Left lung (tissue), 10 donors: ENCODE data around the gene MACROD2. TPM values are rescaled to one million over a fixed set of nuclear protein-coding genes. Genes with fewer than 3 reads are reported as not detected.
A peak's percentile ranks its signal among the peaks of the same experiment; 100 is the strongest.

Experiments used
- ATAC-seq: fragments of 200-7000 bp; cut with Tn5 transposase; one replicate; pipeline ENCODE4 v1.9.1; 2020; ENCODE audit warnings: moderate library complexity
- DNase-seq, 4 donors: peaks; one replicate each; pipeline ENCODE4 v3.0.0-alpha.2; 2013 to 2020
- H3K27ac ChIP-seq, 2 donors: fragments of 200-600 bp; sonication (generic) in 1 of 2; one replicate each; pipeline versions ENCODE4 v1.5.0 to v1.8.0; 2020 to 2021
- H3K27me3 ChIP-seq, 2 donors: fragments of 200-600 bp; sonication (generic) in 1 of 2; one replicate each; pipeline versions ENCODE4 v1.5.0 to v1.8.0; 2020 to 2021
- H3K36me3 ChIP-seq, 2 donors: fragments of 200-600 bp; sonication (generic) in 1 of 2; one replicate each; pipeline versions ENCODE4 v1.5.0 to v1.8.0; 2020 to 2021
- H3K4me1 ChIP-seq, 2 donors: fragments of 200-600 bp; one replicate each; pipeline ENCODE4 v1.8.0; 2021
- H3K4me3 ChIP-seq, 2 donors: fragments of 200-600 bp; sonication (generic) in 1 of 2; one replicate each; pipeline versions ENCODE4 v1.5.0 to v1.8.0; 2020 to 2021; ENCODE audit warnings: mild to moderate bottlenecking in 1 of 2
- H3K9me3 ChIP-seq, 2 donors: fragments of 200-600 bp; sonication (generic) in 1 of 2; one replicate each; pipeline versions ENCODE4 v1.5.0 to v1.8.0; 2020 to 2021
- intact Hi-C, 2 donors: fragments of 100-400 bp; cut with DNase I; formaldehyde crosslinking; loops; one replicate each; pipeline versions ENCODE4 v1.11.2 to v1.14.2; 2022
- polyA plus RNA-seq, 6 donors: library from polyadenylated mRNA; unstranded; fragments of 120-200 nt; gene quantifications; one replicate each; pipeline ENCODE4 v1.2.1, GENCODE V29; 2013; ENCODE audit not compliant: insufficient read length in 6 of 6
- total RNA-seq, 2 donors: library from RNA; stranded (reverse); fragmentation: NEBNext Ultra II Directional; extraction: Animal tissue kit (Norgen Biotek cat#: 25700); gene quantifications; one replicate each; pipeline ENCODE4 v1.2.1, GENCODE V29; 2021
- TF ChIP-seq, protein P1 (sequence below), 2 donors: fragments of 200-600 bp; sonication (generic) in 1 of 2; IDR thresholded peaks; one replicate each; pipeline versions ENCODE4 v1.5.0 to v1.8.0; 2021; ENCODE audit warnings: antibody characterized with exemption in 2 of 2
- donor health status: DM: no; HTN: yes; CAD: no.
- donor health status: DM: no; HTN: no; CAD: no.

The MACROD2 gene
- total and polyA plus RNA-seq, 8 donors: 6.1 to 23.6 (median 8.9) TPM

DNA sequence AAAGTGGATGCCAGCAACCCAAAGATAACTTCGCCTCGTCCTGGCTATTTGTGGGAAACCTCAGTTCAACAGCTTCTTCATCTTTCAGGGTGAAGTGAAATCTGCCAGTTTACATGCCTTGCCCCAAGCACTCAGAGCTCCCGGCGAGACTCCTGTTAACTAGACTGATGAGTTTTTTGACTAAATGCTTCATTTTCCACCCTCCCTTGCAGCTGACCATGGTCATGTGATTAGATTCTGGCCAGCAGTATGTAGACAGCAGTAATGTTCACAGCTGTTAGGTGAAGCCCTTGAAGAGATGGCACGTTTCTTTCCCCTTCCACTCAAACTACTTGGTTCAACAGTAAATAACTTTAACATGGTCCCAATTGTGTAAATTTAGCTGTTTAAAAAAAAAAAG, 1060.9 kb downstream of the MACROD2 start:
- no peaks in the 10 kb centered on the region for H3K4me1 ChIP-seq
- no peak overlapping the region for H3K4me3 ChIP-seq
- TF ChIP-seq, protein P1, sequence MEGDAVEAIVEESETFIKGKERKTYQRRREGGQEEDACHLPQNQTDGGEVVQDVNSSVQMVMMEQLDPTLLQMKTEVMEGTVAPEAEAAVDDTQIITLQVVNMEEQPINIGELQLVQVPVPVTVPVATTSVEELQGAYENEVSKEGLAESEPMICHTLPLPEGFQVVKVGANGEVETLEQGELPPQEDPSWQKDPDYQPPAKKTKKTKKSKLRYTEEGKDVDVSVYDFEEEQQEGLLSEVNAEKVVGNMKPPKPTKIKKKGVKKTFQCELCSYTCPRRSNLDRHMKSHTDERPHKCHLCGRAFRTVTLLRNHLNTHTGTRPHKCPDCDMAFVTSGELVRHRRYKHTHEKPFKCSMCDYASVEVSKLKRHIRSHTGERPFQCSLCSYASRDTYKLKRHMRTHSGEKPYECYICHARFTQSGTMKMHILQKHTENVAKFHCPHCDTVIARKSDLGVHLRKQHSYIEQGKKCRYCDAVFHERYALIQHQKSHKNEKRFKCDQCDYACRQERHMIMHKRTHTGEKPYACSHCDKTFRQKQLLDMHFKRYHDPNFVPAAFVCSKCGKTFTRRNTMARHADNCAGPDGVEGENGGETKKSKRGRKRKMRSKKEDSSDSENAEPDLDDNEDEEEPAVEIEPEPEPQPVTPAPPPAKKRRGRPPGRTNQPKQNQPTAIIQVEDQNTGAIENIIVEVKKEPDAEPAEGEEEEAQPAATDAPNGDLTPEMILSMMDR (IDR thresholded peaks at IDR 0.05): no peak
- no peaks in the 10 kb centered on the region for H3K27me3 ChIP-seq
- intact Hi-C loops: no loop called here
- ATAC-seq (no peak), DNase-seq (peak in 1 of 4 donors; percentile 10)
- H3K27ac ChIP-seq: no peak overlapping the region
- H3K9me3 ChIP-seq: peaks cover 0 to 9% of the 10 kb centered on the region in 2 donors
- H3K36me3 ChIP-seq: no peaks in the 10 kb centered on the region

DNA sequence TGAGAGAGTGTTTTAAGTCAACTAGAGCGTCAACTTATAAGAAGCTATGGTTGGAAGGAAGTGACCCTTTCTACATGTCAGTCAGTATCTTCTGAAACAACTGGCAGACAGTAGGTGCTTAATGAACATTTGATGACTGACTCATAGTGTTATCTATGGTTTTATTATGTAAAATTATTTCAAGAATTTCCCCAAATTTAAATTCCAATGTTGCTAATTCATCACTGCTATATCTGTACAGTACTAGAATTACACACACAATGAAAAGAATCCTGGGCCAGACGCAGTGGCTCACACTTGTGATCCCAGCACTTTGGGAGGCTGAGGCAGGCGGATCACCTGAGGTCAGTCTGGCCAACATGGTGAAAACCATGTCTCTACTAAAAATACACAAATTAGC, 1063.5 kb downstream of the MACROD2 start:
- no peak for DNase-seq
- no peaks in the 10 kb centered on the region for H3K27me3 ChIP-seq
- intact Hi-C loops: no loop called here
- H3K4me1 ChIP-seq: no peaks in the 10 kb centered on the region
- no peak overlapping the region for H3K27ac ChIP-seq
- no peak overlapping the region for H3K4me3 ChIP-seq
- no peak for ATAC-seq
- no peaks in the 10 kb centered on the region for H3K9me3 ChIP-seq
- no peaks in the 10 kb centered on the region for H3K36me3 ChIP-seq
- TF ChIP-seq, protein P1 (IDR thresholded peaks at IDR 0.05): no peak

DNA sequence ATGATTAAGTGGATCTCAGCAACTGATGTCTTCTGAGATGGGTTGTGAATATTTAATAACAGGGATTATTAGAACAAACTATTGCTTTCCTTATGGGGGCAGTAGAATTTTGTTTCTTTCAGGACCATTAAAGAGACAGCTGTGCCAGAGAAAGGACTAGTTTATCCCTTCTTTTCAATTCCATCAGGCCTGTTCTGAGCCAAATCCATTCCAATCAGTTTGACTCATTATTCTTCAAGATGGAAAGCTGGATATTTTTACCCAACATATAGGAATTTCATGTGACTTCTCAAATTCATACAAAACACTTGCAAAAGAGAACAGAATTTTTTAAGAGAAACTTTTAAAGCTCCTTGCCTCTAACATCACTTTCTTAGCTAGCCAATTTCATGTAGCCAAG, 1064.1 kb downstream of the MACROD2 start:
- H3K27me3 ChIP-seq: no peaks in the 10 kb centered on the region
- H3K36me3 ChIP-seq: no peaks in the 10 kb centered on the region
- H3K4me3 ChIP-seq: no peak overlapping the region
- TF ChIP-seq, protein P1 (IDR thresholded peaks at IDR 0.05): no peak
- no peak overlapping the region for H3K27ac ChIP-seq
- no peaks in the 10 kb centered on the region for H3K4me1 ChIP-seq
- ATAC-seq (no peak), DNase-seq (no peak)
- intact Hi-C loops: no loop called here
- H3K9me3 ChIP-seq: no peaks in the 10 kb centered on the region

DNA sequence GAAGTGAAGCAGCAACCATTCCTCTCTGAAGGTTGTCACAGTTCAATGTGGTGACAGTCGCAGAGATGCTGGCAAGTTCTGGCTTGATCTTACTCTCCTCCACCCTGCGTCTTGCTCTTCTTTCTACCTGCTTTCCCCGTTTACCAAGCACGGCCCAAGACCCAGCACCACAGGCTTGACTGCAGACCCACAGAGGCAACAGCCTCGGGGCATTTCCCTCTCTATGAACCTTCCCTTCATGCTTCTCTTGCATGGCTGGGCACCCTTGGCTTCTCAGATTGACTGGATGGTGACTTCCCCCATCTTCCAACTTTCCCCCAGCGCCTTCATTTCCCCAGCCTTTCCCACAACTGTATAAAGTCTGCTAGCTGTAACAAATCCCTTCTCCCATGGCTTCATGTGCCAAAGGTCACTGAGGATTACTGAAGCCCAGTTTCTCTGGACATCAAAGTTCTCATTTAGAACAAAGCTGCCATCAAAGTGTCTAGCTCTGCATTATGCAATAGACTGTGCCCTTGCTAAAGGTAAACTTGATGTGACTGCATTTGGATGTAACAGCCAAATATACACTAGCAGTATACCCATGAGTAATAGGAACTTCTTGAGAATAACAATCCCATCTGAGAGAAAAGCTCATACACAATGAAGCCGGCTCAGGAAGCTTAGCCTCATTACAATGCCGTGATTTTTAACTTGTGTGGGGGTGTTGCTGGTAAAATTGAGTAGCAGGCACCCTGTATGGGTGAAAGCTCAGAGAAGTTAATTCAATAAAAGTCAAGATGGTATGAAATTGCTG, 1065.1 kb downstream of the MACROD2 start:
- no peak for DNase-seq
- no peak for ATAC-seq
- no peaks in the 10 kb centered on the region for H3K4me1 ChIP-seq
- intact Hi-C loops: no loop called here
- no peak overlapping the region for H3K4me3 ChIP-seq
- TF ChIP-seq, protein P1 (IDR thresholded peaks at IDR 0.05): no peak
- H3K27ac ChIP-seq: no peak overlapping the region
- H3K9me3 ChIP-seq: no peaks in the 10 kb centered on the region
- H3K36me3 ChIP-seq: no peaks in the 10 kb centered on the region
- no peaks in the 10 kb centered on the region for H3K27me3 ChIP-seq

DNA sequence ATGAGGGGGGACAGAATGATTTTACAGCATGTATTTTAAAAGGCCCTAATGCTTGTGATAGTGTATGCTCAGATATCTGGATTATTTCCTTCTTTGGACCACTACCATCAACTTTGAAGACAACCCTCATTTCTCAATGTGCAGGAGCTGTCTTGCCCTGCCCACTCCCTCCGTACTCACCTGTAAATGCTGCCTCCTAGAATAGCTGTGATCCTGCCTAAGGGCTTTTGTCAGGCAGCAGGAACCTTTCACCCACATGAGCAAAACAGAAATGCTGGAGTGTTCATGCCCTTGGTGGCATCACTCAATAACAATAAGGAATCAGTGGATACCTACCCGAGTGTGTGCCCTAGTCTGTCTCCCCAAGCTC, 1065.7 kb downstream of the MACROD2 start:
- intact Hi-C loops: no loop called here
- no peaks in the 10 kb centered on the region for H3K9me3 ChIP-seq
- no peak overlapping the region for H3K27ac ChIP-seq
- ATAC-seq: no peak
- TF ChIP-seq, protein P1 (IDR thresholded peaks at IDR 0.05): no peak
- no peaks in the 10 kb centered on the region for H3K4me1 ChIP-seq
- no peaks in the 10 kb centered on the region for H3K36me3 ChIP-seq
- DNase-seq: no peak
- H3K27me3 ChIP-seq: no peaks in the 10 kb centered on the region
- no peak overlapping the region for H3K4me3 ChIP-seq
